ENCODE measurements around the gene DNM1.

GRCh38 chr9:128246471-128246870 lies 43.3 kb downstream of the DNM1 start:
- TF ChIP-seq CTCF (IDR thresholded peaks at IDR 0.05; ENCODE audit: low read length) (no peak), EZH2 (IDR thresholded peaks at IDR 0.05; ENCODE audit: borderline replicate concordance, low read length) (no peak)

Measured in OCI-LY1 (cell line).